GM23338 (cell line): ENCODE data around the gene AFAP1L1. TPM values are rescaled to one million over a fixed set of nuclear protein-coding genes. Genes with fewer than 3 reads are reported as not detected.

Experiments used
- ATAC-seq: fragments of 200-7000 bp; cut with Tn5 transposase; 3 replicates; pipeline ENCODE4 v1.9.1; 2020
- DNase-seq: peaks from one replicate; pipeline ENCODE4 v3.0.0-alpha.2; 2015; ENCODE audit warnings: low spot score
- H2AFZ ChIP-seq: fragments of 200-600 bp; sonication (generic); 2 replicates; pipeline ENCODE4 v1.8.0; 2016; ENCODE audit warnings: antibody characterized with exemption, mild to moderate bottlenecking, moderate library complexity
- H3F3A ChIP-seq: fragments of 200-600 bp; sonication (generic); replicated peaks from 2 replicates; pipeline ENCODE4 v1.8.0; 2017; ENCODE audit warnings: antibody characterized with exemption, mixed run types, low read depth
- H3K27ac ChIP-seq: fragments of 200-600 bp; sonication (generic); 2 replicates; pipeline ENCODE4 v1.6.1; 2016; ENCODE audit warnings: low read depth
- H3K27me3 ChIP-seq: fragments of 200-600 bp; sonication (generic); 2 replicates; pipeline ENCODE4 v1.8.0; 2016; ENCODE audit warnings: mild to moderate bottlenecking, mixed run types, moderate library complexity; ENCODE audit not compliant: insufficient read depth
- H3K36me3 ChIP-seq: fragments of 200-600 bp; sonication (generic); 2 replicates; pipeline ENCODE4 v1.8.0; 2016; ENCODE audit warnings: mild to moderate bottlenecking; ENCODE audit not compliant: insufficient read depth
- H3K4me1 ChIP-seq: fragments of 200-600 bp; sonication (generic); 2 replicates; pipeline ENCODE4 v1.8.0; 2016; ENCODE audit warnings: mild to moderate bottlenecking, moderate library complexity; ENCODE audit not compliant: insufficient read depth
- H3K4me2 ChIP-seq: fragments of 200-600 bp; sonication (generic); 2 replicates; pipeline ENCODE4 v1.7.1; 2017; ENCODE audit warnings: mixed run types
- H3K4me3 ChIP-seq: fragments of 200-600 bp; sonication (generic); 2 replicates; pipeline ENCODE4 v1.6.1; 2016; ENCODE audit warnings: mixed run types
- H3K79me2 ChIP-seq: fragments of 200-600 bp; sonication (generic); replicated peaks from 2 replicates; pipeline ENCODE4 v1.8.0; 2017; ENCODE audit warnings: mild to moderate bottlenecking; ENCODE audit not compliant: insufficient read depth
- H3K9me2 ChIP-seq: fragments of 200-600 bp; sonication (generic); 2 replicates; pipeline ENCODE4 v1.8.0; 2017; ENCODE audit not compliant: insufficient read depth
- H4K20me1 ChIP-seq: fragments of 200-600 bp; sonication (generic); replicated peaks from 2 replicates; pipeline ENCODE4 v1.8.0; 2017; ENCODE audit warnings: mild to moderate bottlenecking; ENCODE audit not compliant: insufficient read depth
- H3K27ac Mint-ChIP-seq: 2 replicates; pipeline ENCODE4 v1.8.0; 2020; ENCODE audit warnings: inconsistent platforms, mild to moderate bottlenecking, moderate library complexity, mixed read lengths
- H3K27me3 Mint-ChIP-seq: 3 replicates; pipeline ENCODE4 v1.8.0; 2022; ENCODE audit warnings: low read depth, mild to moderate bottlenecking, moderate library complexity, mixed read lengths, inconsistent platforms; ENCODE audit not compliant: insufficient read depth, poor library complexity
- H3K36me3 Mint-ChIP-seq: 3 replicates; pipeline ENCODE4 v1.8.0; 2021; ENCODE audit warnings: low read depth, mild to moderate bottlenecking, inconsistent platforms, moderate library complexity, mixed read lengths
- H3K4me1 Mint-ChIP-seq: 3 replicates; pipeline ENCODE4 v1.8.0; 2020; ENCODE audit warnings: mild to moderate bottlenecking, inconsistent platforms, mixed read lengths
- H3K4me3 Mint-ChIP-seq: 3 replicates; pipeline ENCODE4 v1.8.0; 2021; ENCODE audit warnings: moderate library complexity, mild to moderate bottlenecking, inconsistent platforms, mixed read lengths
- H3K9me3 Mint-ChIP-seq: 3 replicates; pipeline ENCODE4 v1.8.0; 2020; ENCODE audit warnings: moderate library complexity, mild to moderate bottlenecking, inconsistent platforms, mixed read lengths
- CREB1 ChIP-seq: fragments of 250-450 bp; sonication (Bioruptor Pico); IDR thresholded peaks from 2 replicates; pipeline ENCODE4 v1.5.0; 2020; ENCODE audit warnings: low read depth, mild to moderate bottlenecking, moderate library complexity
- ETS1 ChIP-seq: IDR thresholded peaks from 2 replicates; pipeline ENCODE4 v1.6.1; 2016; ENCODE audit warnings: antibody characterized with exemption
- EZH2 ChIP-seq: fragments of 200-600 bp; sonication (generic); IDR thresholded peaks from one replicate; pipeline ENCODE4 v1.8.0; 2017; ENCODE audit warnings: antibody characterized with exemption, mild to moderate bottlenecking, low read depth; ENCODE audit not compliant: unreplicated experiment
- NANOG ChIP-seq: IDR thresholded peaks from 2 replicates; pipeline ENCODE4 v1.6.1; 2016; ENCODE audit warnings: antibody characterized with exemption, borderline replicate concordance
- POLR2AphosphoS5 ChIP-seq: IDR thresholded peaks from 2 replicates; pipeline ENCODE4 v1.6.1; 2016; ENCODE audit warnings: antibody characterized with exemption, low read depth
- REST ChIP-seq: IDR thresholded peaks from one replicate; pipeline ENCODE4 v1.6.1; 2018; ENCODE audit warnings: antibody characterized with exemption; ENCODE audit not compliant: unreplicated experiment
- STAT1 ChIP-seq: IDR thresholded peaks from one replicate; pipeline ENCODE4 v1.6.1; 2016; ENCODE audit warnings: antibody characterized with exemption; ENCODE audit not compliant: unreplicated experiment
- ZNF114 ChIP-seq: fragments of 250-450 bp; sonication (Bioruptor Pico); IDR thresholded peaks from 2 replicates; pipeline ENCODE4 v1.5.0; 2020; ENCODE audit warnings: mild to moderate bottlenecking, moderate library complexity
- ZNF331 ChIP-seq: fragments of 250-450 bp; sonication (Bioruptor Pico); IDR thresholded peaks from 2 replicates; pipeline ENCODE4 v1.5.0; 2020; ENCODE audit warnings: low read depth, mild to moderate bottlenecking, moderate library complexity
- polyA plus RNA-seq: library from polyadenylated mRNA; unstranded; fragments of >200 nt; fragmentation: Nextera tagmentation; extraction: Ambion mirVana; gene quantifications from 2 replicates; pipeline ENCODE4 v1.2.1, GENCODE V29; 2016
- total RNA-seq: library from RNA; depleted of rRNA; stranded (reverse); fragments of >200 nt; shearing (Covaris generic); gene quantifications from 2 replicates; pipeline ENCODE4 v1.2.3, GENCODE V29; 2014
- TF ChIP-seq, protein P1 (sequence below): fragments of 250-450 bp; sonication (Bioruptor Pico); IDR thresholded peaks from 2 replicates; pipeline ENCODE4 v1.5.0; 2020; ENCODE audit warnings: mild to moderate bottlenecking, moderate library complexity

The AFAP1L1 gene
- total and polyA plus RNA-seq, 2 experiments from 2014 or later: 3.2 to 5.7 TPM

DNA sequence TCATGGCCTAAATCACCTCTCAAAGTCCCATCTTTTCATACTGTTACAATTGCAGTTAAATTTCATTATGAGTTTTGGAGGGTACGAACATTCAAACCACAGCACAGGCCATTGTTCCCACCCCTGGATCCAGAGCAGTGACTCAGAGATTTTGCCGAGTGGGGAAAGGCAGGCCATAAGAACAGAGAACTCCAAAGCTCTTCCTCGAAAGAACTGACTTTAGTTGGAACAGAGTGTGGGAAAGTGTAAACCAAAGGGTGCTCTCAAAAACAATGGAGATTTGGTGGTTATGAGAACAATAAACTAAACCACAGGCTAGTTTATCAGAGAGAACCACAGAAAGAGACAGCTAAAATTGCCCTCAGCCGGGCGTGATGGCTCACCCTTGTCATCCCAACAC, 54.2 kb downstream of the AFAP1L1 start:
- H3F3A ChIP-seq: no peaks in the 10 kb centered on the region
- no peaks in the 10 kb centered on the region for H3K36me3 ChIP-seq
- H3K4me2 ChIP-seq: no peak overlapping the region
- H3K27me3 ChIP-seq: no peaks in the 10 kb centered on the region
- H3K79me2 ChIP-seq: no peaks in the 10 kb centered on the region
- no peaks in the 10 kb centered on the region for H4K20me1 ChIP-seq
- no peak for ATAC-seq
- H3K27me3 Mint-ChIP-seq: no peaks in the 10 kb centered on the region
- no peak for TF ChIP-seq EZH2
- H3K4me3 ChIP-seq: no peak overlapping the region
- no peak overlapping the region for H3K4me3 Mint-ChIP-seq
- peaks cover 8% of the 10 kb centered on the region for H3K4me1 Mint-ChIP-seq
- H3K4me1 ChIP-seq: no peaks in the 10 kb centered on the region
- no peak overlapping the region for H2AFZ ChIP-seq
- no peak overlapping the region for H3K27ac ChIP-seq
- no peak overlapping the region; the same call in 1 of the 2 replicates for H3K27ac Mint-ChIP-seq
- no peaks in the 10 kb centered on the region for H3K9me2 ChIP-seq
- no peaks in the 10 kb centered on the region for H3K9me3 Mint-ChIP-seq
- DNase-seq: no peak
- no peaks in the 10 kb centered on the region for H3K36me3 Mint-ChIP-seq

GRCh38 chr5:149326611-149327010, 55.0 kb downstream of the AFAP1L1 start:
- no peaks in the 10 kb centered on the region for H3K79me2 ChIP-seq
- no peak overlapping the region for H3K4me2 ChIP-seq
- no peaks in the 10 kb centered on the region for H4K20me1 ChIP-seq
- ATAC-seq (no peak), DNase-seq (no peak)
- Mint-ChIP-seq H3K4me3 (no peak overlapping the region), H3K27ac (no peak overlapping the region), H3K9me3 (no peaks in the 10 kb centered on the region), H3K36me3 (no peaks in the 10 kb centered on the region), H3K27me3 (no peaks in the 10 kb centered on the region), H3K4me1 (peaks cover 8% of the 10 kb centered on the region)
- no peak overlapping the region for H3K27ac ChIP-seq
- H3F3A ChIP-seq: no peaks in the 10 kb centered on the region
- H2AFZ ChIP-seq: no peak overlapping the region
- H3K9me2 ChIP-seq: no peaks in the 10 kb centered on the region
- H3K36me3 ChIP-seq: no peaks in the 10 kb centered on the region
- H3K4me3 ChIP-seq: no peak overlapping the region
- no peaks in the 10 kb centered on the region for H3K4me1 ChIP-seq
- H3K27me3 ChIP-seq: no peaks in the 10 kb centered on the region
- no peak for TF ChIP-seq REST
- no peak for TF ChIP-seq ETS1
- no peak for TF ChIP-seq EZH2
- no peak for TF ChIP-seq ZNF331 (CRISPR knock-in tag)
- no peak for TF ChIP-seq ZNF114 (CRISPR knock-in tag)
- TF ChIP-seq STAT1: no peak
- no peak for TF ChIP-seq CREB1
- no peak for TF ChIP-seq NANOG
- TF ChIP-seq, protein P1, sequence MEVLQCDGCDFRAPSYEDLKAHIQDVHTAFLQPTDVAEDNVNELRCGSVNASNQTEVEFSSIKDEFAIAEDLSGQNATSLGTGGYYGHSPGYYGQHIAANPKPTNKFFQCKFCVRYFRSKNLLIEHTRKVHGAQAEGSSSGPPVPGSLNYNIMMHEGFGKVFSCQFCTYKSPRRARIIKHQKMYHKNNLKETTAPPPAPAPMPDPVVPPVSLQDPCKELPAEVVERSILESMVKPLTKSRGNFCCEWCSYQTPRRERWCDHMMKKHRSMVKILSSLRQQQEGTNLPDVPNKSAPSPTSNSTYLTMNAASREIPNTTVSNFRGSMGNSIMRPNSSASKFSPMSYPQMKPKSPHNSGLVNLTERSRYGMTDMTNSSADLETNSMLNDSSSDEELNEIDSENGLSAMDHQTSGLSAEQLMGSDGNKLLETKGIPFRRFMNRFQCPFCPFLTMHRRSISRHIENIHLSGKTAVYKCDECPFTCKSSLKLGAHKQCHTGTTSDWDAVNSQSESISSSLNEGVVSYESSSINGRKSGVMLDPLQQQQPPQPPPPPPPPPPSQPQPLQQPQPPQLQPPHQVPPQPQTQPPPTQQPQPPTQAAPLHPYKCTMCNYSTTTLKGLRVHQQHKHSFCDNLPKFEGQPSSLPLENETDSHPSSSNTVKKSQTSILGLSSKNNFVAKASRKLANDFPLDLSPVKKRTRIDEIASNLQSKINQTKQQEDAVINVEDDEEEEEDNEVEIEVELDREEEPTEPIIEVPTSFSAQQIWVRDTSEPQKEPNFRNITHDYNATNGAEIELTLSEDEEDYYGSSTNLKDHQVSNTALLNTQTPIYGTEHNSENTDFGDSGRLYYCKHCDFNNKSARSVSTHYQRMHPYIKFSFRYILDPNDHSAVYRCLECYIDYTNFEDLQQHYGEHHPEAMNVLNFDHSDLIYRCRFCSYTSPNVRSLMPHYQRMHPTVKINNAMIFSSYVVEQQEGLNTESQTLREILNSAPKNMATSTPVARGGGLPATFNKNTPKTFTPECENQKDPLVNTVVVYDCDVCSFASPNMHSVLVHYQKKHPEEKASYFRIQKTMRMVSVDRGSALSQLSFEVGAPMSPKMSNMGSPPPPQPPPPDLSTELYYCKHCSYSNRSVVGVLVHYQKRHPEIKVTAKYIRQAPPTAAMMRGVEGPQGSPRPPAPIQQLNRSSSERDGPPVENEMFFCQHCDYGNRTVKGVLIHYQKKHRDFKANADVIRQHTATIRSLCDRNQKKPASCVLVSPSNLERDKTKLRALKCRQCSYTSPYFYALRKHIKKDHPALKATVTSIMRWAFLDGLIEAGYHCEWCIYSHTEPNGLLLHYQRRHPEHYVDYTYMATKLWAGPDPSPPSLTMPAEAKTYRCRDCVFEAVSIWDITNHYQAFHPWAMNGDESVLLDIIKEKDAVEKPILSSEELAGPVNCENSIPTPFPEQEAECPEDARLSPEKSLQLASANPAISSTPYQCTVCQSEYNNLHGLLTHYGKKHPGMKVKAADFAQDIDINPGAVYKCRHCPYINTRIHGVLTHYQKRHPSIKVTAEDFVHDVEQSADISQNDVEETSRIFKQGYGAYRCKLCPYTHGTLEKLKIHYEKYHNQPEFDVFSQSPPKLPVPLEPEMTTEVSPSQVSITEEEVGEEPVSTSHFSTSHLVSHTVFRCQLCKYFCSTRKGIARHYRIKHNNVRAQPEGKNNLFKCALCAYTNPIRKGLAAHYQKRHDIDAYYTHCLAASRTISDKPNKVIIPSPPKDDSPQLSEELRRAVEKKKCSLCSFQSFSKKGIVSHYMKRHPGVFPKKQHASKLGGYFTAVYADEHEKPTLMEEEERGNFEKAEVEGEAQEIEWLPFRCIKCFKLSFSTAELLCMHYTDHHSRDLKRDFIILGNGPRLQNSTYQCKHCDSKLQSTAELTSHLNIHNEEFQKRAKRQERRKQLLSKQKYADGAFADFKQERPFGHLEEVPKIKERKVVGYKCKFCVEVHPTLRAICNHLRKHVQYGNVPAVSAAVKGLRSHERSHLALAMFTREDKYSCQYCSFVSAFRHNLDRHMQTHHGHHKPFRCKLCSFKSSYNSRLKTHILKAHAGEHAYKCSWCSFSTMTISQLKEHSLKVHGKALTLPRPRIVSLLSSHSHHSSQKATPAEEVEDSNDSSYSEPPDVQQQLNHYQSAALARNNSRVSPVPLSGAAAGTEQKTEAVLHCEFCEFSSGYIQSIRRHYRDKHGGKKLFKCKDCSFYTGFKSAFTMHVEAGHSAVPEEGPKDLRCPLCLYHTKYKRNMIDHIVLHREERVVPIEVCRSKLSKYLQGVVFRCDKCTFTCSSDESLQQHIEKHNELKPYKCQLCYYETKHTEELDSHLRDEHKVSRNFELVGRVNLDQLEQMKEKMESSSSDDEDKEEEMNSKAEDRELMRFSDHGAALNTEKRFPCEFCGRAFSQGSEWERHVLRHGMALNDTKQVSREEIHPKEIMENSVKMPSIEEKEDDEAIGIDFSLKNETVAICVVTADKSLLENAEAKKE: no peak
- TF ChIP-seq POLR2AphosphoS5: no peak
